H9 (cell line): ENCODE measurements around the gene DNLZ. TPM values are rescaled to one million over a fixed set of nuclear protein-coding genes. Genes with fewer than 3 reads are reported as not detected.

ENCODE experiments used
- DNase-seq: peaks from one replicate; pipeline ENCODE4 v3.0.0-alpha.2; 2017
- H2AFZ ChIP-seq: one replicate; pipeline ENCODE4 v1.6.1; 2013; ENCODE audit warnings: mild to moderate bottlenecking, low read length, control low read depth, moderate library complexity
- H2AK5ac ChIP-seq: 2 replicates; pipeline ENCODE4 v1.6.1; 2013; ENCODE audit warnings: low read length, control low read depth, mixed read lengths; ENCODE audit not compliant: insufficient read length
- H2BK120ac ChIP-seq: one replicate; pipeline ENCODE4 v1.6.1; 2013; ENCODE audit warnings: low read depth, mild to moderate bottlenecking, low read length, control low read depth, inconsistent platforms; ENCODE audit not compliant: poor library complexity, severe bottlenecking
- H2BK12ac ChIP-seq: 2 replicates; pipeline ENCODE4 v1.6.1; 2013; ENCODE audit warnings: low read length, control low read depth, mixed read lengths, low read depth; ENCODE audit not compliant: insufficient read length
- H2BK15ac ChIP-seq: 2 replicates; pipeline ENCODE4 v1.6.1; 2013; ENCODE audit warnings: low read depth, low read length, control low read depth
- H2BK20ac ChIP-seq: one replicate; pipeline ENCODE4 v1.6.1; 2013; ENCODE audit warnings: low read depth, mild to moderate bottlenecking, low read length, control low read depth, inconsistent platforms; ENCODE audit not compliant: poor library complexity, severe bottlenecking
- H2BK5ac ChIP-seq: 2 replicates; pipeline ENCODE4 v1.6.1; 2013; ENCODE audit warnings: low read length, control low read depth, mixed read lengths; ENCODE audit not compliant: insufficient read length
- H3K14ac ChIP-seq: 2 replicates; pipeline ENCODE4 v1.6.1; 2013; ENCODE audit warnings: low read length, control low read depth; ENCODE audit not compliant: insufficient read depth
- H3K18ac ChIP-seq: 2 replicates; pipeline ENCODE4 v1.6.1; 2013; ENCODE audit warnings: low read depth, mild to moderate bottlenecking, mixed read lengths, low read length, control low read depth; ENCODE audit not compliant: insufficient read length
- H3K23ac ChIP-seq: 2 replicates; pipeline ENCODE4 v1.6.1; 2013; ENCODE audit warnings: low read length, control low read depth, mixed read lengths, low read depth; ENCODE audit not compliant: insufficient read length
- H3K23me2 ChIP-seq: 2 replicates; pipeline ENCODE4 v1.6.1; 2013; ENCODE audit warnings: low read depth, mild to moderate bottlenecking, mixed read lengths, low read length, control low read depth; ENCODE audit not compliant: insufficient read length, poor library complexity, severe bottlenecking
- H3K27ac ChIP-seq: 2 replicates; pipeline ENCODE4 v1.5.1; 2013; ENCODE audit warnings: low read length, control low read depth, mixed read lengths, low read depth; ENCODE audit not compliant: insufficient read length
- H3K27me3 ChIP-seq: 2 replicates; pipeline ENCODE4 v1.6.1; 2013; ENCODE audit warnings: low read length, control low read depth, inconsistent platforms; ENCODE audit not compliant: insufficient read depth
- H3K4ac ChIP-seq: 2 replicates; pipeline ENCODE4 v1.6.1; 2013; ENCODE audit warnings: low read depth, mild to moderate bottlenecking, control low read depth, inconsistent platforms, low read length, moderate library complexity
- H3K4me1 ChIP-seq: 2 replicates; pipeline ENCODE4 v1.6.1; 2013; ENCODE audit warnings: low read length, control low read depth, inconsistent platforms; ENCODE audit not compliant: insufficient read depth
- H3K4me2 ChIP-seq: 2 replicates; pipeline ENCODE4 v1.6.1; 2013; ENCODE audit warnings: low read length, control low read depth, mixed read lengths; ENCODE audit not compliant: insufficient read length, insufficient read depth
- H3K56ac ChIP-seq: 2 replicates; pipeline ENCODE4 v1.6.1; 2013; ENCODE audit warnings: low read depth, mild to moderate bottlenecking, mixed read lengths, low read length, control low read depth; ENCODE audit not compliant: insufficient read length
- H3K79me1 ChIP-seq: 2 replicates; pipeline ENCODE4 v1.6.1; 2013; ENCODE audit warnings: low read depth, mild to moderate bottlenecking, moderate library complexity, low read length, control low read depth, inconsistent platforms; ENCODE audit not compliant: insufficient read depth, poor library complexity, severe bottlenecking
- H3K79me2 ChIP-seq: 2 replicates; pipeline ENCODE4 v1.6.1; 2013; ENCODE audit warnings: low read length, control low read depth, inconsistent platforms; ENCODE audit not compliant: insufficient read depth
- H3K9ac ChIP-seq: 2 replicates; pipeline ENCODE4 v1.6.1; 2013; ENCODE audit warnings: low read length, control low read depth, mixed read lengths; ENCODE audit not compliant: insufficient read length; ENCODE audit errors: extremely low read depth
- H3K9me3 ChIP-seq: one replicate; pipeline ENCODE4 v1.6.1; 2013; ENCODE audit warnings: low read depth, low read length, inconsistent platforms; ENCODE audit not compliant: control insufficient read depth
- H3T11ph ChIP-seq: one replicate; pipeline ENCODE4 v1.6.1; 2013; ENCODE audit warnings: mild to moderate bottlenecking, low read length, control low read depth, inconsistent platforms
- H4K20me1 ChIP-seq: one replicate; pipeline ENCODE4 v1.6.1; 2013; ENCODE audit not compliant: control insufficient read depth, insufficient read length, insufficient read depth
- H4K5ac ChIP-seq: 2 replicates; pipeline ENCODE4 v1.6.1; 2013; ENCODE audit warnings: low read depth, mild to moderate bottlenecking, mixed read lengths, low read length, control low read depth; ENCODE audit not compliant: insufficient read length
- H4K8ac ChIP-seq: replicated peaks from 2 replicates; pipeline ENCODE4 v1.6.1; 2013; ENCODE audit warnings: low read length, control low read depth, mixed read lengths, low read depth; ENCODE audit not compliant: insufficient read length
- H4K91ac ChIP-seq: 2 replicates; pipeline ENCODE4 v1.6.1; 2013; ENCODE audit warnings: low read depth, mild to moderate bottlenecking, moderate library complexity, mixed read lengths, low read length, control low read depth; ENCODE audit not compliant: insufficient read length
- H3K27ac Mint-ChIP-seq, 3 experiments: 2 replicates in 2 of 3; 3 replicates in 1 of 3; pipeline ENCODE4 v1.8.0; 2020 to 2021; ENCODE audit warnings: mixed read lengths in 3 of 3, mild to moderate bottlenecking in 1 of 3, moderate library complexity in 1 of 3
- H3K27me3 Mint-ChIP-seq: 2 replicates; pipeline ENCODE4 v1.8.0; 2021; ENCODE audit warnings: low read depth, mild to moderate bottlenecking, moderate library complexity, mixed read lengths
- H3K36me3 Mint-ChIP-seq, 3 experiments: 2 replicates in 2 of 3; 3 replicates in 1 of 3; pipeline ENCODE4 v1.8.0; 2020 to 2021; ENCODE audit warnings: low read depth in 3 of 3, mixed read lengths in 3 of 3; ENCODE audit not compliant: insufficient read depth in 1 of 3
- H3K4me1 Mint-ChIP-seq, 2 experiments: 2 replicates each; pipeline ENCODE4 v1.8.0; 2020; ENCODE audit warnings: mixed read lengths in 2 of 2
- H3K4me3 Mint-ChIP-seq, 2 experiments: 2 replicates in 1 of 2; 3 replicates in 1 of 2; pipeline ENCODE4 v1.8.0; 2020 to 2021; ENCODE audit warnings: mild to moderate bottlenecking in 2 of 2, mixed read lengths in 2 of 2, moderate library complexity in 1 of 2
- H3K9me3 Mint-ChIP-seq, 2 experiments: 2 replicates in 1 of 2; 3 replicates in 1 of 2; pipeline ENCODE4 v1.8.0; 2020; ENCODE audit warnings: mild to moderate bottlenecking in 2 of 2, mixed read lengths in 2 of 2, moderate library complexity in 1 of 2
- CTCF ChIP-seq: fragments of 200-600 bp; sonication (generic); conservative IDR thresholded peaks from 3 replicates; pipeline ENCODE4 v1.8.0; 2021; ENCODE audit warnings: antibody characterized with exemption, mild to moderate bottlenecking
- WGBS: extraction: QIAGEN DNeasy Blood & Tissue Kit; methylation state at CpG from one replicate; pipeline ENCODE4 v1.1.7; 2013; ENCODE audit warnings: missing lambda C conversion rate, low lambda C conversion rate, mixed read lengths; ENCODE audit not compliant: insufficient read length; ENCODE audit errors: extremely low coverage; 5-methylcytosine and 5-hydroxymethylcytosine counted together
- total RNA-seq: library from RNA; stranded (reverse); gene quantifications from 2 replicates; pipeline ENCODE4 v1.2.1, GENCODE V29; 2021

Gene DNLZ
- total RNA-seq, 1 experiment from 2014 or later: 24.8 TPM

- Histone ChIP-seq H4K20me1 (no peaks in the 10 kb centered on the region), H4K91ac (no peak overlapping the region), H3K23ac (no peak overlapping the region), H3K14ac (no peak overlapping the region), H2BK12ac (no peak overlapping the region), H4K5ac (no peak overlapping the region), H4K8ac (no peak overlapping the region), H2AFZ (no peak overlapping the region), H2BK5ac (no peak overlapping the region), H2BK15ac (no peak overlapping the region), H2AK5ac (no peak overlapping the region), H2BK20ac (no peak overlapping the region), H3K79me2 (peaks cover 2% of the 10 kb centered on the region; the same call in 1 of the 2 replicates), H3K56ac (no peak overlapping the region), H2BK120ac (no peak overlapping the region), H3K9ac (no peak overlapping the region), H3K18ac (no peak overlapping the region), H3K27ac (no peak overlapping the region), H3K79me1 (peaks cover 2% of the 10 kb centered on the region), H3K23me2 (no peaks in the 10 kb centered on the region), H3T11ph (no peak overlapping the region), H3K4me2 (no peak overlapping the region), H3K4me1 (no peaks in the 10 kb centered on the region; the same call in 1 of the 2 replicates), H3K9me3 (no peaks in the 10 kb centered on the region), H3K27me3 (no peaks in the 10 kb centered on the region), H3K4ac (no peak overlapping the region)
- Mint-ChIP-seq H3K27ac (no peak overlapping the region), H3K9me3 (no peaks in the 10 kb centered on the region), H3K27me3 (no peaks in the 10 kb centered on the region), H3K4me1 (peaks cover 4 to 5% of the 10 kb centered on the region in 2 experiments), H3K36me3 (no peaks in the 10 kb centered on the region; a peak in 1 of 7 replicates), H3K4me3 (no peak overlapping the region)
- no peak for TF ChIP-seq CTCF
- WGBS: no CpG with 5 or more reads among the region's 11 CpGs
- no peak for DNase-seq
Observed at GRCh38 chr9:136332482-136332983, 31.0 kb downstream of the DNLZ start.
